GM23338 (cell line): ENCODE measurements around the gene APP. TPM values are rescaled to one million over a fixed set of nuclear protein-coding genes. Genes with fewer than 3 reads are reported as not detected.

Experiments used
- ATAC-seq: fragments of 200-7000 bp; cut with Tn5 transposase; 3 replicates; pipeline ENCODE4 v1.9.1; 2020
- DNase-seq: peaks from one replicate; pipeline ENCODE4 v3.0.0-alpha.2; 2015; ENCODE audit warnings: low spot score
- H2AFZ ChIP-seq: fragments of 200-600 bp; sonication (generic); 2 replicates; pipeline ENCODE4 v1.8.0; 2016; ENCODE audit warnings: antibody characterized with exemption, mild to moderate bottlenecking, moderate library complexity
- H3F3A ChIP-seq: fragments of 200-600 bp; sonication (generic); replicated peaks from 2 replicates; pipeline ENCODE4 v1.8.0; 2017; ENCODE audit warnings: antibody characterized with exemption, mixed run types, low read depth
- H3K27ac ChIP-seq: fragments of 200-600 bp; sonication (generic); 2 replicates; pipeline ENCODE4 v1.6.1; 2016; ENCODE audit warnings: low read depth
- H3K27me3 ChIP-seq: fragments of 200-600 bp; sonication (generic); 2 replicates; pipeline ENCODE4 v1.8.0; 2016; ENCODE audit warnings: mild to moderate bottlenecking, mixed run types, moderate library complexity; ENCODE audit not compliant: insufficient read depth
- H3K36me3 ChIP-seq: fragments of 200-600 bp; sonication (generic); 2 replicates; pipeline ENCODE4 v1.8.0; 2016; ENCODE audit warnings: mild to moderate bottlenecking; ENCODE audit not compliant: insufficient read depth
- H3K4me1 ChIP-seq: fragments of 200-600 bp; sonication (generic); 2 replicates; pipeline ENCODE4 v1.8.0; 2016; ENCODE audit warnings: mild to moderate bottlenecking, moderate library complexity; ENCODE audit not compliant: insufficient read depth
- H3K4me2 ChIP-seq: fragments of 200-600 bp; sonication (generic); 2 replicates; pipeline ENCODE4 v1.7.1; 2017; ENCODE audit warnings: mixed run types
- H3K4me3 ChIP-seq: fragments of 200-600 bp; sonication (generic); 2 replicates; pipeline ENCODE4 v1.6.1; 2016; ENCODE audit warnings: mixed run types
- H3K79me2 ChIP-seq: fragments of 200-600 bp; sonication (generic); replicated peaks from 2 replicates; pipeline ENCODE4 v1.8.0; 2017; ENCODE audit warnings: mild to moderate bottlenecking; ENCODE audit not compliant: insufficient read depth
- H3K9me2 ChIP-seq: fragments of 200-600 bp; sonication (generic); 2 replicates; pipeline ENCODE4 v1.8.0; 2017; ENCODE audit not compliant: insufficient read depth
- H4K20me1 ChIP-seq: fragments of 200-600 bp; sonication (generic); replicated peaks from 2 replicates; pipeline ENCODE4 v1.8.0; 2017; ENCODE audit warnings: mild to moderate bottlenecking; ENCODE audit not compliant: insufficient read depth
- H3K27ac Mint-ChIP-seq: 2 replicates; pipeline ENCODE4 v1.8.0; 2020; ENCODE audit warnings: inconsistent platforms, mild to moderate bottlenecking, moderate library complexity, mixed read lengths
- H3K27me3 Mint-ChIP-seq: 3 replicates; pipeline ENCODE4 v1.8.0; 2022; ENCODE audit warnings: low read depth, mild to moderate bottlenecking, moderate library complexity, mixed read lengths, inconsistent platforms; ENCODE audit not compliant: insufficient read depth, poor library complexity
- H3K36me3 Mint-ChIP-seq: 3 replicates; pipeline ENCODE4 v1.8.0; 2021; ENCODE audit warnings: low read depth, mild to moderate bottlenecking, inconsistent platforms, moderate library complexity, mixed read lengths
- H3K4me1 Mint-ChIP-seq: 3 replicates; pipeline ENCODE4 v1.8.0; 2020; ENCODE audit warnings: mild to moderate bottlenecking, inconsistent platforms, mixed read lengths
- H3K4me3 Mint-ChIP-seq: 3 replicates; pipeline ENCODE4 v1.8.0; 2021; ENCODE audit warnings: moderate library complexity, mild to moderate bottlenecking, inconsistent platforms, mixed read lengths
- H3K9me3 Mint-ChIP-seq: 3 replicates; pipeline ENCODE4 v1.8.0; 2020; ENCODE audit warnings: moderate library complexity, mild to moderate bottlenecking, inconsistent platforms, mixed read lengths
- EZH2 ChIP-seq: fragments of 200-600 bp; sonication (generic); IDR thresholded peaks from one replicate; pipeline ENCODE4 v1.8.0; 2017; ENCODE audit warnings: antibody characterized with exemption, mild to moderate bottlenecking, low read depth; ENCODE audit not compliant: unreplicated experiment
- EZH2phosphoT487 ChIP-seq: fragments of 200-600 bp; sonication (generic); IDR thresholded peaks from one replicate; pipeline ENCODE4 v1.8.1; 2018; ENCODE audit warnings: antibody characterized with exemption; ENCODE audit not compliant: unreplicated experiment
- polyA plus RNA-seq: library from polyadenylated mRNA; unstranded; fragments of >200 nt; fragmentation: Nextera tagmentation; extraction: Ambion mirVana; gene quantifications from 2 replicates; pipeline ENCODE4 v1.2.1, GENCODE V29; 2016
- total RNA-seq: library from RNA; depleted of rRNA; stranded (reverse); fragments of >200 nt; shearing (Covaris generic); gene quantifications from 2 replicates; pipeline ENCODE4 v1.2.3, GENCODE V29; 2014
- TF ChIP-seq, protein P1 (sequence below): fragments of 250-450 bp; sonication (Bioruptor Pico); IDR thresholded peaks from 2 replicates; pipeline ENCODE4 v1.5.0; 2020; ENCODE audit warnings: mild to moderate bottlenecking, moderate library complexity
- TF ChIP-seq, protein P2 (sequence below): IDR thresholded peaks from 2 replicates; pipeline ENCODE4 v1.6.1; 2016; ENCODE audit warnings: antibody characterized with exemption

The APP gene
- total and polyA plus RNA-seq, 2 experiments from 2014 or later, result 69.4 to 444 TPM

GRCh38 chr21:26127918-26128317 lies 42.7 kb downstream of the APP start (continued):
- TF ChIP-seq, protein P1, sequence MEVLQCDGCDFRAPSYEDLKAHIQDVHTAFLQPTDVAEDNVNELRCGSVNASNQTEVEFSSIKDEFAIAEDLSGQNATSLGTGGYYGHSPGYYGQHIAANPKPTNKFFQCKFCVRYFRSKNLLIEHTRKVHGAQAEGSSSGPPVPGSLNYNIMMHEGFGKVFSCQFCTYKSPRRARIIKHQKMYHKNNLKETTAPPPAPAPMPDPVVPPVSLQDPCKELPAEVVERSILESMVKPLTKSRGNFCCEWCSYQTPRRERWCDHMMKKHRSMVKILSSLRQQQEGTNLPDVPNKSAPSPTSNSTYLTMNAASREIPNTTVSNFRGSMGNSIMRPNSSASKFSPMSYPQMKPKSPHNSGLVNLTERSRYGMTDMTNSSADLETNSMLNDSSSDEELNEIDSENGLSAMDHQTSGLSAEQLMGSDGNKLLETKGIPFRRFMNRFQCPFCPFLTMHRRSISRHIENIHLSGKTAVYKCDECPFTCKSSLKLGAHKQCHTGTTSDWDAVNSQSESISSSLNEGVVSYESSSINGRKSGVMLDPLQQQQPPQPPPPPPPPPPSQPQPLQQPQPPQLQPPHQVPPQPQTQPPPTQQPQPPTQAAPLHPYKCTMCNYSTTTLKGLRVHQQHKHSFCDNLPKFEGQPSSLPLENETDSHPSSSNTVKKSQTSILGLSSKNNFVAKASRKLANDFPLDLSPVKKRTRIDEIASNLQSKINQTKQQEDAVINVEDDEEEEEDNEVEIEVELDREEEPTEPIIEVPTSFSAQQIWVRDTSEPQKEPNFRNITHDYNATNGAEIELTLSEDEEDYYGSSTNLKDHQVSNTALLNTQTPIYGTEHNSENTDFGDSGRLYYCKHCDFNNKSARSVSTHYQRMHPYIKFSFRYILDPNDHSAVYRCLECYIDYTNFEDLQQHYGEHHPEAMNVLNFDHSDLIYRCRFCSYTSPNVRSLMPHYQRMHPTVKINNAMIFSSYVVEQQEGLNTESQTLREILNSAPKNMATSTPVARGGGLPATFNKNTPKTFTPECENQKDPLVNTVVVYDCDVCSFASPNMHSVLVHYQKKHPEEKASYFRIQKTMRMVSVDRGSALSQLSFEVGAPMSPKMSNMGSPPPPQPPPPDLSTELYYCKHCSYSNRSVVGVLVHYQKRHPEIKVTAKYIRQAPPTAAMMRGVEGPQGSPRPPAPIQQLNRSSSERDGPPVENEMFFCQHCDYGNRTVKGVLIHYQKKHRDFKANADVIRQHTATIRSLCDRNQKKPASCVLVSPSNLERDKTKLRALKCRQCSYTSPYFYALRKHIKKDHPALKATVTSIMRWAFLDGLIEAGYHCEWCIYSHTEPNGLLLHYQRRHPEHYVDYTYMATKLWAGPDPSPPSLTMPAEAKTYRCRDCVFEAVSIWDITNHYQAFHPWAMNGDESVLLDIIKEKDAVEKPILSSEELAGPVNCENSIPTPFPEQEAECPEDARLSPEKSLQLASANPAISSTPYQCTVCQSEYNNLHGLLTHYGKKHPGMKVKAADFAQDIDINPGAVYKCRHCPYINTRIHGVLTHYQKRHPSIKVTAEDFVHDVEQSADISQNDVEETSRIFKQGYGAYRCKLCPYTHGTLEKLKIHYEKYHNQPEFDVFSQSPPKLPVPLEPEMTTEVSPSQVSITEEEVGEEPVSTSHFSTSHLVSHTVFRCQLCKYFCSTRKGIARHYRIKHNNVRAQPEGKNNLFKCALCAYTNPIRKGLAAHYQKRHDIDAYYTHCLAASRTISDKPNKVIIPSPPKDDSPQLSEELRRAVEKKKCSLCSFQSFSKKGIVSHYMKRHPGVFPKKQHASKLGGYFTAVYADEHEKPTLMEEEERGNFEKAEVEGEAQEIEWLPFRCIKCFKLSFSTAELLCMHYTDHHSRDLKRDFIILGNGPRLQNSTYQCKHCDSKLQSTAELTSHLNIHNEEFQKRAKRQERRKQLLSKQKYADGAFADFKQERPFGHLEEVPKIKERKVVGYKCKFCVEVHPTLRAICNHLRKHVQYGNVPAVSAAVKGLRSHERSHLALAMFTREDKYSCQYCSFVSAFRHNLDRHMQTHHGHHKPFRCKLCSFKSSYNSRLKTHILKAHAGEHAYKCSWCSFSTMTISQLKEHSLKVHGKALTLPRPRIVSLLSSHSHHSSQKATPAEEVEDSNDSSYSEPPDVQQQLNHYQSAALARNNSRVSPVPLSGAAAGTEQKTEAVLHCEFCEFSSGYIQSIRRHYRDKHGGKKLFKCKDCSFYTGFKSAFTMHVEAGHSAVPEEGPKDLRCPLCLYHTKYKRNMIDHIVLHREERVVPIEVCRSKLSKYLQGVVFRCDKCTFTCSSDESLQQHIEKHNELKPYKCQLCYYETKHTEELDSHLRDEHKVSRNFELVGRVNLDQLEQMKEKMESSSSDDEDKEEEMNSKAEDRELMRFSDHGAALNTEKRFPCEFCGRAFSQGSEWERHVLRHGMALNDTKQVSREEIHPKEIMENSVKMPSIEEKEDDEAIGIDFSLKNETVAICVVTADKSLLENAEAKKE (CRISPR knock-in tag), result no peak

- Histone ChIP-seq H3K27me3 (no peaks in the 10 kb centered on the region), H3K79me2 (peaks cover 100% of the 10 kb centered on the region), H3K27ac (no peak overlapping the region), H3F3A (no peaks in the 10 kb centered on the region), H3K4me2 (peak overlapping the region; percentile 61; the same call in 1 of the 2 replicates), H2AFZ (no peak overlapping the region), H3K4me1 (peaks cover 80% of the 10 kb centered on the region), H3K4me3 (no peak overlapping the region), H3K36me3 (no peaks in the 10 kb centered on the region), H4K20me1 (peaks cover 61% of the 10 kb centered on the region), H3K9me2 (no peaks in the 10 kb centered on the region)
- no peaks in the 10 kb centered on the region for H3K9me3 Mint-ChIP-seq
- TF ChIP-seq, protein P2, sequence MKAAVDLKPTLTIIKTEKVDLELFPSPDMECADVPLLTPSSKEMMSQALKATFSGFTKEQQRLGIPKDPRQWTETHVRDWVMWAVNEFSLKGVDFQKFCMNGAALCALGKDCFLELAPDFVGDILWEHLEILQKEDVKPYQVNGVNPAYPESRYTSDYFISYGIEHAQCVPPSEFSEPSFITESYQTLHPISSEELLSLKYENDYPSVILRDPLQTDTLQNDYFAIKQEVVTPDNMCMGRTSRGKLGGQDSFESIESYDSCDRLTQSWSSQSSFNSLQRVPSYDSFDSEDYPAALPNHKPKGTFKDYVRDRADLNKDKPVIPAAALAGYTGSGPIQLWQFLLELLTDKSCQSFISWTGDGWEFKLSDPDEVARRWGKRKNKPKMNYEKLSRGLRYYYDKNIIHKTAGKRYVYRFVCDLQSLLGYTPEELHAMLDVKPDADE, result no peak
- TF ChIP-seq EZH2 (no peak), EZH2phosphoT487 (no peak)
- H3K4me3 Mint-ChIP-seq, result no peak overlapping the region
- H3K27me3 Mint-ChIP-seq, result peaks cover 2% of the 10 kb centered on the region
- ATAC-seq, result no peak
- DNase-seq, result no peak
- peaks cover 75% of the 10 kb centered on the region for H3K4me1 Mint-ChIP-seq
- H3K36me3 Mint-ChIP-seq, result no peaks in the 10 kb centered on the region
- no peak overlapping the region for H3K27ac Mint-ChIP-seq
Measured at GRCh38 chr21:26127073-26127814, 43.3 kb downstream of the APP start.
